Upper lobe of right lung (tissue), 1 donor: ENCODE results near the gene RERE. TPM values are rescaled to one million over a fixed set of nuclear protein-coding genes. Genes with fewer than 3 reads are reported as not detected.

Experiments used
- ATAC-seq: fragments of 200-7000 bp; cut with Tn5 transposase; one replicate; pipeline ENCODE4 v1.9.1; 2020; ENCODE audit warnings: mild to moderate bottlenecking, moderate library complexity
- DNase-seq: peaks from one replicate; pipeline ENCODE4 v3.0.0-alpha.2; 2020
- H3K27ac ChIP-seq: fragments of 200-600 bp; one replicate; pipeline ENCODE4 v1.8.0; 2022
- H3K27me3 ChIP-seq: fragments of 200-600 bp; one replicate; pipeline ENCODE4 v1.8.0; 2022; ENCODE audit warnings: mild to moderate bottlenecking
- H3K36me3 ChIP-seq: fragments of 200-600 bp; one replicate; pipeline ENCODE4 v1.8.0; 2022
- H3K4me1 ChIP-seq: fragments of 200-600 bp; one replicate; pipeline ENCODE4 v1.8.0; 2022
- H3K4me3 ChIP-seq: fragments of 200-600 bp; one replicate; pipeline ENCODE4 v1.8.0; 2022; ENCODE audit warnings: mild to moderate bottlenecking
- H3K9me3 ChIP-seq: fragments of 200-600 bp; one replicate; pipeline ENCODE4 v1.8.0; 2022
- CTCF ChIP-seq: fragments of 200-600 bp; IDR thresholded peaks from one replicate; pipeline ENCODE4 v1.8.0; 2022; ENCODE audit warnings: antibody characterized with exemption
- intact Hi-C: fragments of 100-400 bp; cut with DNase I; formaldehyde crosslinking; loops from one replicate; pipeline ENCODE4 v1.11.0; 2022
- total RNA-seq: library from RNA; stranded (reverse); fragmentation: NEBNext Ultra II Directional; extraction: Animal tissue kit (Norgen Biotek cat#: 25700); gene quantifications from one replicate; pipeline ENCODE4 v1.2.1, GENCODE V29; 2021
- donor health status: DM: no; HTN: yes; CAD: no; lungs with severe emphysema.

The RERE gene
- total RNA-seq, 1 donor from 2014 or later, result 99.6 TPM

DNA sequence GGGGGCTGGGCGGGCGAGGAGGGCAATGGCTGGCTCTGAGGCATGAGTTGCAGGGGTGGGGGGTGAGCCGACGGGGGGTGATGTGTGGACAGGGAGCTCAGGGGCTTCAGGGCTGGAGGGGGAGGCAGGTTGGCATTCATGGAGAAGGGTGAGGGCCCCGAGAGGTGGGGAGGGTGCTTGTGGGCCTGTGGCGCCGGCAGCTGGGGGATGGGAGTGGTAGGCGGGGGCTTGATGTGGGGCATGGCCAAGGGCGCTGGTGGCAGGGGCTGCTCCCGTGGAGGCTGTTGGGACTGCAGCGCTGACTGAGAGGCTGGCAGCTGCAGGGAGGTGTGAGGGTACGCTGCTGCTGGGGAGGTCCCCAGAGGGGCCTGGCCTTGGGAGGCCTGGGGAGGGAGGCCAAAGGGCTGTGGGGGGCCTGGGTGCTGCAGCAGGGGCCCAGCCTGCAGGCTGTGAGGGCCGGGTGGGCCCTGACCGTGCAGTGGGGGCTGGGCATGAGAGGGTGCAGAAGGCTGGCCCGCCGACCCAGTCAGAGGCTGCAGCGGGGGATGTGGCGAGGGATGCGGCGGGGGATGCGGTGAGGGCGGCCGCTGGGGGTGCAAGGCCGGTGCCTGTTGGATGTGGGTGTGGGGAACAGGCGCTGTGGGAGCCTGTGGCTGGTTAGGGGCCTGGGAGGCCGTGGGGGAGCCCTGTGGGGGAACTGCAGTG is 456.8 kb downstream of the RERE start:
- H3K36me3 ChIP-seq, result peaks cover 96% of the 10 kb centered on the region
- no peaks in the 10 kb centered on the region for H3K27me3 ChIP-seq
- ATAC-seq, result no peak
- H3K9me3 ChIP-seq, result no peaks in the 10 kb centered on the region
- peaks cover 14% of the 10 kb centered on the region for H3K4me1 ChIP-seq
- H3K27ac ChIP-seq, result no peak overlapping the region
- DNase-seq, result no peak
- no peak overlapping the region for H3K4me3 ChIP-seq
- intact Hi-C loops, result no loop called here
- no peak for TF ChIP-seq CTCF

DNA sequence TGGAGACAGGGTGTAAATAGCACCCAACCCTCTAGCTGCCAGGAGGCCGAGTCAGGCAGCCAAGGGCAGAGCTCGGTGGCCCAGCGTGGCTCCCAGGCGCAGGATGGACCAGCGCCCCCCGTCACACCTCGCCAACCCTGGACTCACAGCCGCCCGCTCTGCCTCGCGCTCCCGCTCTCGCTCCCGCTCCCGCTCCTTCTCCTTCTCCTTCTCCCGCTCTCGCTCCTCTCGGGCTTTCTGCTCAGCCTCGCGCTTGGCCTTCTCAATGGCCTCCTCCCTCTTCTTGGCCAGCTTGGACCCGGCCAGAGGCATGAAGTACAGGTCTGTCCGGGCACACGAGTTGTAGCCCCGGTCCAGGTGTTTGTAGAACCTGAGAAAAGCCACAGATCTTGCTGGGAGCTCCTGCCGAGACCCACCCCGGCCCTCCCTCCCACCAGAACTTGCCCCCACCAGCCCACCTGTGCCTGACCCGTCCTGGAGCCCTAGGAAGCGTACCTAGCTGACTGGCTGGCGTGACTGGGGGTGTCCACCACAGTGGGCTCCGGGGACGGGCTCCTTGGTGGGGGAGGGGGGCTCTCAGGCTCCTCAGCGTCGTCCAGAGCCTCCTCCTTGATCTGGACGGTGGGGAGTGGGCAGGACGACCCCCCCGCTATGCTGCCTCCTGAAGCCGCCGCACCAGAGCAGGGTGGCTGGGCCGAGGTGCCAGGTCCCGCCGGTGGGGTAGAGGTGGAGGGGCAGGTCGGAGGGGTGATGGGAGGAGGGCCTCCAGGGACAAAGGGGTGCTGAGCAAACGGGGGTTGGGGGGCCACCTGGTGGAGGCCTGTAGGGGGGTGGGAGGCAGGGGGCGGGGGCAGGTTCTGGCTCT is 457.6 kb downstream of the RERE start:
- Histone ChIP-seq H3K36me3 (peaks cover 96% of the 10 kb centered on the region), H3K4me1 (peaks cover 14% of the 10 kb centered on the region), H3K9me3 (no peaks in the 10 kb centered on the region), H3K27me3 (no peaks in the 10 kb centered on the region), H3K27ac (no peak overlapping the region), H3K4me3 (no peak overlapping the region)
- no peak for TF ChIP-seq CTCF
- DNase-seq (peak; percentile 51), ATAC-seq (no peak)
- intact Hi-C loops, result loop anchor here (10.0 kb wide), 1 partner anchor 45 kb away; no protein-coding TSS in a partner anchor

GRCh38 chr1:8358897-8359616 is 458.4 kb downstream of the RERE start:
- intact Hi-C loops, result loop anchor here (10.0 kb wide), 1 partner anchor 46 kb away; no protein-coding TSS in a partner anchor
- no peak for TF ChIP-seq CTCF
- peaks cover 96% of the 10 kb centered on the region for H3K36me3 ChIP-seq
- H3K4me3 ChIP-seq, result no peak overlapping the region
- H3K4me1 ChIP-seq, result peaks cover 6% of the 10 kb centered on the region
- no peaks in the 10 kb centered on the region for H3K27me3 ChIP-seq
- H3K27ac ChIP-seq, result no peak overlapping the region
- DNase-seq (no peak), ATAC-seq (no peak)
- H3K9me3 ChIP-seq, result no peaks in the 10 kb centered on the region

- peaks cover under 1% of the 10 kb centered on the region for H3K4me1 ChIP-seq
- DNase-seq (no peak), ATAC-seq (no peak)
- peaks cover 96% of the 10 kb centered on the region for H3K36me3 ChIP-seq
- H3K27ac ChIP-seq, result no peak overlapping the region
- no peaks in the 10 kb centered on the region for H3K9me3 ChIP-seq
- H3K27me3 ChIP-seq, result no peaks in the 10 kb centered on the region
- intact Hi-C loops, result loop anchor here (10.0 kb wide), 1 partner anchor 46 kb away; no protein-coding TSS in a partner anchor
- no peak for TF ChIP-seq CTCF
- H3K4me3 ChIP-seq, result no peak overlapping the region
Measured at GRCh38 chr1:8358241-8358896, 459.1 kb downstream of the RERE start.
